HG02938 (cell line): ENCODE data around the gene ARPP21.

Experiments used
- ATAC-seq: cut with Tn5 transposase; IDR thresholded peaks from one replicate; pipeline ENCODE4 v1.9.1; 2021; ENCODE audit warnings: mild to moderate bottlenecking, moderate library complexity; ENCODE audit not compliant: unreplicated experiment

ARPP21 gene

DNA sequence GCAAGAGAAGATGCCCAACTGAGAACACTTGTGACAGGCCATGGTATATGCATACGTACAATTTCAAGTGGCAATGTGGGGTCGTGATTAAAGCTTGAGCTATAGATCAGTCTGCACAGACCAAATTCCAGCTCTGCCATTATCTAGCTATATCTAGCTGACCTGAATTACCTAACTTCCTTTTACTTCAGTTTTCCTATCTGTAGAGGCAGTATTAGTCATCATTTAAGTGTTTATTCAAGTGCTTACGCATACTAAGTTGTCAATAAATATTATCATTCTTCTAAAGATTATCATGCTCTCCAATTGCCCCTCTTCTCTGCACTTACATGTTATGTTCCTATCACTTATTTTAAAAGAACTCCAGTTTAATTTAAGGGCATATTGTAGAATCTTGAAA is 87.9 kb downstream of the ARPP21 start:
- ATAC-seq: no peak

DNA sequence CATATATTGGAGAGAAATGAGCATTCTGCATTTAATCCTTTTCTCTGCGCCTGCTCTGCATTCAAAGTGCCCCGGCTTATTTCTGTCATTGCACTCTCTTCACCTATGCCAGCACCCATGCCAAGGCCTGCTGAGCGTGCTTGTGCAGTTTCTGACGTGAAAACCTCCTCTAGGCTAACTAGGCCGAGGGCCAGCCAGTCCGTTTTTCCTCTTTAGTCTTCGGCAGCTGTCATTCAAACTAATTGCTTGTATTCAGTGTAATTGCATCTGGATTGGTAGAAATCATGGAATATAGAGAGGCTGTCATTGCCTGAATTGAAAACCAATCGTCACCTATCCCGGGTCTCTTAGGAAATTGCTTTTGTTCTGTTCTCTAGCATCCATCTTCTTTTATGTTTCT is 94.0 kb downstream of the ARPP21 start:
- ATAC-seq: no peak

DNA sequence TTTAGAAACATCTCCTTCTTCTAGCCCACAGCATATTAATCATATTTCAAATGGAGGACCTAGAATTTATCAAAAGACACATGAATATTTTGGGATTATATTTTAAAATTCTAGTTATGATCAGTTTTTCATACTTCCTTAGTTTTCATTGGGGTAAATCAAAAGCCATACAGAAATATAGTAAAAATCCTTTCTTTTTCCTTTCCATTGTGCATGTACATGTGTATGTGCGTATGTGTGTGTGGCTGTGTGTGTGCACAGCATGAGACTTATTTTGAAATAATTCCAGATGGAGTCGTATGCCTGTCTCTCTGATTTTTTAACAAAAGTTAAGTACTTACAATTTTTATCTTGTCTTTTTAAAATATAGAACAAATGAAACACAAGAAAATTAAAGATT is 94.5 kb downstream of the ARPP21 start:
- ATAC-seq: no peak

DNA sequence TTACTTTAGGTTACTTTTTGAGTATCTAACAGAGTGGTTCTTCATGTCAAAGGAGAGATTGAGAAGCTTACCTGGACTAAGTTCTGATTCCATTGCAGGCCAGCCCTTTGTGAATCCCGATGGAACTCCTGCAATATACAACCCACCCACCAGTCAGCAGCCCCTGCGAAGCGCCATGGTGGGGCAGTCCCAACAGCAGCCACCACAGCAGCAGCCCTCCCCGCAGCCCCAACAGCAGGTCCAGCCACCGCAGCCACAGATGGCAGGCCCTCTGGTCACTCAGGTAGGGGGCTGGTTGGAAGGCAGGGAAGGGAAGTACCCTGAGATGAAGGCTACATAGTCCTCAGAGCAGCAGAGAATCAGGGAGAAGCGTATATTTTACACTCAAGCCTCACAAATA is 97.8 kb downstream of the ARPP21 start:
- ATAC-seq: no peak

DNA sequence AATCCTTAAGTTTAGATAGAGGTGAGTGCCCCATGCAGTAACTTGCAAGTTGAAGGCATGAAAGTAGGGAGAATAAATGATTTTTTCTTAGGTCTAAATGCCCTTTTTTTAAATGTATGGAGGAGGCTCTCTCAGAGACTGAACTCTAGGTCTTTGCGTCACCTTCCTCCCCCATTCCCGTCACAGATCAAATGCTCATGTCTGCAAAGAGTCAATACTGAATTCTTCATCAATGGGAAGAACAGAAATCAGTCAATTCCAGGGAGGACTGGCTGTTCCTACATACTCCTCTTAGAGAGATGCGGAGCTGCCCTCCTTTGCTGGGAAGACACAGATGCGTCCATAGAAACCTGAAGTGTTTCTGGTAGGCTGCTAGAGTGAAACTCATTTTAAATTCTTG is 98.2 kb downstream of the ARPP21 start:
- no peak for ATAC-seq

DNA sequence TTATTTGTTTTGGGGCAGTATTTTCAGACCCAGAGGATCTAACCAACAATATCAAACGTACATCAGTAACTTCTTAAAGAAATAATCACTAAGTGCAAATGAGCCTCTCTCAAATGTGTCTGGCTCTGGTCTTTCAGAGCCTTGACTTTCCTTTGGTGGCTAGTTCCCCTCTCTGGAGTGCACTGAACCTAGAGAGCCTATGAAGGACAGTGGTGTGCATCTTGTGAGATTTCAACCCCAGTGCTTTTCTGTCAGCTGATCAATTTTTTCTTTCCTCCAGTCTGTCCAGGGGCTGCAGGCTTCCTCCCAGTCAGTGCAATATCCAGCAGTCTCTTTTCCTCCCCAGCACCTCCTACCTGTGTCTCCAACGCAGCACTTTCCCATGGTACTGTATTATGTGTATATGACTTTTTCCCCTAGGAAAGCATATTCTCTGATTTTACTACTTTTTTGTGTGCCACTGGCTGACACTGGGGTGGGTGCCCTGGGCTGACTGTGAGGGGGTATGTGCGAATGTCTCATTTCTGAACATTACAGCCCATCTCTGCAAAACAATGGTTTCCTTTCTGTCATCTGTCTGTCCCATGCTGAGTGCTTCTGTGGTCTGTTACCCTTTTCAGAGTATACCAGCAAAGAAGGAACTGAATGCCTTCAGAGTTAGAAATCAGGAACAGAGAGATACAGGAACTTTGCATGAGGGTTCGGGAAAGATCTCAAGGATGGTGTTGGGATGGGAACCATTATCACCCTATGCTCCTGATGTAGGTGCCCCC is 98.8 kb downstream of the ARPP21 start:
- ATAC-seq: no peak

DNA sequence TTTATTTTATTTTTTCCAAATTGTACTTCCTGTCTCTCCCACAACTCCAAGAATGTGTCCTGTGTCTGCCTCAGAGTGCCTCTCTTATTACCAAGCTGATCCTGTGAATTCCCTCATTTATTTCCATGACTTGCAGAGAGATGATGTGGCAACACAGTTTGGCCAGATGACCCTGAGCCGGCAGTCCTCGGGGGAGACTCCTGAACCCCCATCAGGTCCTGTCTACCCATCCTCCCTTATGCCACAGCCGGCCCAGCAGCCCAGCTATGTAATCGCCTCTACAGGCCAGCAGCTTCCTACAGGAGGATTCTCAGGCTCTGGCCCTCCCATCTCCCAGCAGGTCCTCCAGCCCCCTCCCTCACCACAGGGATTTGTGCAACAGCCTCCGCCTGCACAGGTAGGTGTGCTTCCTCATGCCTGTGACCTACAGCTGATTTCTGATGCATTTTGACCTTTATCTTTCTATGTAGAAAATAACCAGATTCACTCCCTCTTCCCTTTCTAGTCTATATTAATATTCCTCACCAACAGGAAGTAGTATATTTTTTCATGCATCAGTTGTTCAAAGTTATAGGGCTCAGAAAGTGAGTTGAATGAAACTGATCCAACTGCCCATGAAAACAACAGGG is 100.0 kb downstream of the ARPP21 start:
- ATAC-seq: no peak

DNA sequence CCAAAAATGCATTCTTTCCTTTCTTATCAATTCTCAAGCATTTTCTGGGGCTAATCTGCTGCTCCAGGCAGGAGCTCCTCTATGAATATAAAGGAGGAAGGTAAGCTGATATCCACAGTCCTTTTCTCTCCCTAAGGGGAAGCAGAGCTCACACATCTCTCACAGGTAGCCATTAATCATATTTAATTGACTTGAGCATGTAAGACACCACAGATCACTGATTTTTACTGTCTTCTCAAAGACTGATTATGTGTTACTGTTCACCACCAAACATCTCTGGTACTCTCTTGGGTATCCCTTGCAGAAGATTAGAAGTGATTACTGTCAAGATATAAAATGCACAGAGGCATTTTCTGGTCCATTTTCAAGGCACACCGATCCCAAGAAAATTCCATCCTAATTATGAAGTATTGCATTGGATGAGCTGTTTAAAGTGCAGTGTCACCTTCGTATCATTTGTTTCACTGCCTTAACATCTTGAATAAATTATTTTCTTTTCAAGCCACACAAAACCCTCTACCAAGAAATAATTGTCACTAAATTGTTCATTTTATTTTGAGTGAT is 100.7 kb downstream of the ARPP21 start:
- no peak for ATAC-seq

DNA sequence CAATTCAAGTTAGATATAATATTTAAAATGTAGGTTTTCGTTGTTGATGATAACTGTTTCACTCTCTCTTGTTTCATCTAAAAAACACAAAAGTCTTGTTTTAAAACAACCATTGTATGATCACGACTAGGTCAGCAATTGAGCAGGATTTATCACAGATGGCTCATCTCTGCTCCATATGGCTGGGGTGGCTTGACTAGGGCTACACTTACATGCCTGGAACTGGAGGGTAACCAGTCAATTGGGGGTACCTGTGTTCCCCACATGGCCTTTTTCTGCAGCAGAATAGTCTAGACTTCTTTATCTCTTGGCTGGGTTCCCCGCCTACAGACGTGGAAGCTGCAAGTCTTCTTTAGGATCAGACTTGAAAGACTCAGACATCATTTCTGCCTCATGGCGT is 103.9 kb downstream of the ARPP21 start:
- ATAC-seq: no peak

DNA sequence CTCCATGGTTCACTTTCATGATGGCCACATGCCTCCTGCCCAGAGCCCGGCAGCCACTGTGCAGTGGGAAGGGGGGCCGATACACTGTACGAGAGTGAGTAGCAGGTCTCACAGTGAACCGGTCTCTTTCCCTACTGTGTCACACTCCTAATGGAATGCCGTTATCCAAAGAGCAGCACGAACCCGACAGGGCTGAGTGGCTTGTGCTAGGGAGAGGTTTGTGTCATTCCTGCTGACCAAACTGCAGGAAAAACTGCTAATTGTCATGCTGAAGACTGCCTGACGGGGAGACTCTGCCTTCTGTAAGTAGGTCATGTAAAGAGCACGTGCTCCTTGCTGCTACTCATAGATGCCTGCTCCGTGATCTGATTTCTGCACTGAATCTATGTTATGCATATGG is 105.1 kb downstream of the ARPP21 start:
- ATAC-seq: no peak

DNA sequence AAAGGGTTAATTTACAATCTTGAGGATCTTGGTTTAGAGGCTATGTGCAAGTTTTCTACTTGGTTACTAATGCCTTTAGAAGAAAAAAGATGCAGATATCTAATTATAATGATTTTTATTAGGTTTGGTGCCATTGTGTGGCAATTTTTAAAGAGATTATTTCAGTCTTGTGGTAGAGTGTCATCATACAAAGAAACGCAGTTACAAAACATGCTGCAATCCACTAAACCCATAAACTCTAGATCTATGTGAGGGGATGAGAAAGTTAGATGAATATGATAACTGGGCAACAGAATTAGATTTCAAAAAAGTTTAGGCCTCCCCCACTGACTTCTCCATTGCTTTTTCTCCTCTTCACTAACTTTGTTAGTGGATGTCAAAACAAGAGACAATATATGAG is 106.0 kb downstream of the ARPP21 start:
- ATAC-seq: no peak

DNA sequence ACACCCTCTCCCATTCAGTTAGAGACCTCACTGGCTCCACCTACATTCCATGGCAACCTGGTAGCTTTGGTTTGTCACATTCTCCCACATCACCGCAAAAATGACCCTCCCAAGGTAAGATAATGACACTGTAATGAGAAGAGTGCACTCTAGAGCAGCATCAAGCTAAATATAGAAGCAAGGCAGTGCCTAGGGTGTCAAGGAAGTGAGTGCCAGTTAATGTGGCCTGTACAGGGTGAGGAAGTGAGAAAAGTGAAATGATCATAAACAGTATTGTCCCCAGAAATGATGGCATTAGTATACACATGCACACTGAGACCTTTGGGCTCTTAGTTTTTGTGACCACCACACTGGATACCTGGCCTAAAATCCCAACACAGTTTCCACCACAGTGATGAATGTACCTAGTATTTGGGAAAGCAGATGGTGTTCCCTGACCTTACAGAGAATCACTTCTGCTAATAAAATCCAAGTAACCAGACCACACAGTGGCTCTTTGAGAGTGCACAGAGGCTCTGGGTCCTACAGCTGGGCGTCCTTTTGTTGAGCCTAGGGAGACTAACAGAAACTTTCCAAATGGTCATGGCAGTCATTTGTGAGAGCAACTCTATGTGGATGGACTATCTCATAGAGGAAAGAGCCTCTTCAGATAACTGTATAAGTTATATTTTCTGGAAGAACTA is 106.6 kb downstream of the ARPP21 start:
- ATAC-seq: no peak

DNA sequence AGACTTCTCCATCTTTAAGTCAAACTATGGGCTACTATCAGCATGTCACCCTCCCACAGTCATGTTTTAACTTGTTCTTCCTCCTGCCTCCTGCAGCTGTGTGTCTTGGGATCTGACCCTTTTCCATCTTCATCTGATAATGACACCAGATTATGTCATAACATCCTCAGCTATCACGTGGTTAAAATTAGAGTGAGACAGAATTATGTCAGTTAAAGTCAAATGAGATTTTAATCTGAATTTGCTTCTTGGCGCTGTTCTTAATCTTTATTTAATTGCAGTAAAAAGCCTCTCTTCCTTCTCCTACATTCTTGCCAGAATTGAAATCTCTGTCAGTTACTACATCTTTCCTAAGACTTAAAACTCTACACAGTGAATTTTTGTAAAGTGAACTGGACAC is 107.2 kb downstream of the ARPP21 start:
- no peak for ATAC-seq

DNA sequence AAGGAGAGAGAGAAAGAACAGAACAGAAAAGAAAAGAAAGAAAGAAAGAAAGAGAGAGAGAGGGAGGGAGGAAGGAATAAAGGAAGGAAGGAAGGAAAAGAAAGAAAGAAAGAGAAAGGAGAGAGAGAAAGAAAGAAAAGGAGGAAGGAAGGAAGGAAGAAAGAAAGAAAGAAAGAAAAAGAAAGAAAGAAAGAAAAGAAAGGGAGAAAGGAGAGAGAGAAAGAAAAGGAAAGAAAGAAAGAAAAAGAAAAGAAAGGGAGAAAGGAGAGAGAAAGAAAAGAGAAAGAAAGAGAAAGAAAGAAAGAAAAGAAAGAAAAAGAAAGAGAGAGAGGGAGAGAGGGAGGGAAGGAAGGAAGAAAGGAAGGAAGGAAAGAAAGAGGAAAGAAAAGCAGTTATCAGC is 108.8 kb downstream of the ARPP21 start:
- no peak for ATAC-seq

DNA sequence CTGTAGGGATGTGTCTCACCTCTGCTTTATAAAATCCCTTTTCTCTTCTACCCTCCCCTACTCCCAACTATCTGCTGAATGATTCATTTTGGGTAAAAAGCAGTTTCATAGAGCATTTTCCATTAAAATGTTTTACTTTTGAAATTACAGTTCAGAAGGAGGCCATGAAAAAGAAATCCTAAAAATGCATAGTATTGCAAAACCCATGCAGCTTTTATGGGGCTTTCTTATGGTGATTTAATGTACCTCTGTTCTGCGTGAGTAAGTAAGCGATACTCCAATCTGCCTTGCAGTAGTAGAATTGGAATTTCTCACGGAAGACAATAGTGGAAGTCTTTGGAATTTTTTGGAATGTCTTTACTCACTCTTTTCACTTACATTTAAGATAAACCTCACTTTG is 111.9 kb downstream of the ARPP21 start:
- no peak for ATAC-seq

DNA sequence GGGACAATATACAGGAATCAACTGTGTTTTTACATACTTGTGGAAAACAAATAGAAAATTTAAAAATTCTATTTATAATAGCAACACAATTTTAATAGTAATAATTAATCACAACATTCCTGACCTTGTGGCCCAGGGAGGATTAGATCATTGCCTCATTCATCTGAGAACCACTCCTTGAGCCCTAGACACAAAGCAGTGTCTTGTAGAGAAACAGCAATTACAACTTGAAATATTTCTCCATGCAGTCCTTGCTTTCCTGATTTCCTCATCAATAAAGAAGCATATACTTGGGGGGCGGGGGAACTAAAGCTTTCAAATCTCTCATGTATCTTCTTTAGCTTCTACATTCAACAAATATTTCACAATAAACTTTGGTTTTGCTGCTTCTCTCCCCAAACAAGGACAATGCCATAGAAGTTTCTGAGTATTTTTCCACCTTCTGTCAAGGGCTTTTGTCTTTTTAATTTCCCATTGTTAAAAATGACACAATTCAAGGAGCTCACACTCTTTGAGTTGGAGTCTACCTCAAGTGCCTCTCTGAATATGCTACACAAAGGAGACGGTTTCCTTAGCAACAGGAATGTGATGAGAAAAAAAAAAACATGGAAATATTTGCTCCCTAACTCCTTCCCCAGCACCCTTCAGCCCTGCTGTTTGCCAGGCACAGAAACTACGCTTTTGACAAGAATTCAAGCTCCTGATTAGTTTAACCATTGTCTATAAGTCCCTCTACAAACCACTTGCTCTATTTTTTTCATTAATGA is 118.8 kb downstream of the ARPP21 start:
- ATAC-seq: no peak

DNA sequence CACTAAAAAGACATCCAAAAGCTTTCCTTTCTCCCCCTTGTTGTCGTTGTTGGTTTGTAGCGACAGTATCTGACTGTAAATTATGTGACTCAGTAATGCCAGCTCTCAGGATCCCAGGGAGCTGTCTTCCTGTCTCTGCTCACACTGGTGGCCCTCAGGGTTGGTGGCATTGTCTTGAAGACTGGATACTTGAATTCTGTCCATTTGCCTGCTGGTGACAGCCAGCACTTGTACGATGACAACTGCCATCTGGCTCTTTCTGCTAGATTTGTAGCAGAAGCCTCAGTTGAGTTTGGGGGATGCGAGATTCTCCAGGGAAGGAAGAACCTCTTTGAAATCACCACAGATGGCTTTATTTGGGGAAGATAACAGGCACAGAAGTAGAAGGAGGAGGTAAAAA is 120.8 kb downstream of the ARPP21 start:
- no peak for ATAC-seq

DNA sequence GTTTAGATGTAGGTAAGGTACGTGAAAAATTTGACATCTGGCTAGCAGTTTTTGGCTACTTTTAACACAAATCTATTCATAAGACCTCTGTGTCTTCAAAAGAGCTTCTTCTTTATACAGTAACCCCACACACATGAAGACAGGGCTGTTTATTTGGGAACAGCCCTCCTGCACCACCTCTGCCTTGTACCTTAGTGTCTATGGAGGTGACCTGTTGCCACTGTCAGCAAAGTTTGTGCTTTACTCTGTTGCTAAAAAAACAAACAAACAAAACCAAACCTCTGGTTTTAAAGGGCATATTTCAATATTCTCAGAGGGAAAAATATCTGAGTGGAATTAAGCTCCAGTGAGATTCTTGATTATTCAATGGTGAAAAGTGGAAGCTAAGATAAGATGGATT is 122.0 kb downstream of the ARPP21 start:
- ATAC-seq: no peak

DNA sequence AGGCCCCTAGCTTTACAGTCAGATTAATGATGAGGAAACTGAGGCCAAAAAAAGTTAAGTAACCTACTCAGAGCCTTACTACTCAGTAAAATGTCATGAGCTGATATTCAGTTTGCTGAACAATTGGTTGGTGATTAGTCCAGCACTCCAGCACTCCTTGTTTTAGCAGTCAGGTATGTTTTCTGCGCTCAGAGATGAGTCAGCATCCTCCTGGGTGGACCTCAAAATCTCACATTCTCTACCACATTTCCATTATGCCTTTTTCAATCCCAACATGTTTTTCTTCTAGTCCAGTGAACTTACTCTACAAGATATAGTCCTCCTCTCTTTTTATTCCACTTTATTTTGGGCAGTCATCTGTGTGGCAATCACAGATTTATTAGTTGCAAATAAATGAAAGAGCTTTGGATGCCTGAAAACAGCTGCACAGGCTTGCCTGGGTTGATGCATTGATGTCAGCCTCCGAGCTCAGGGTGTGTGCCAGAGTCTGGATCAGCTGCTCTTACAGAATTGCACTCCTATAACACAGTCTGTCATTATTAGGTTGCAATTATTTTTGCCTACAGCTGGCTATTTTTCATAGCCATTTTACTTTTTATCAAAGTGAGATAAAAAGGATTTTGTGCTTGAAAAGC is 133.2 kb downstream of the ARPP21 start:
- ATAC-seq: no peak

DNA sequence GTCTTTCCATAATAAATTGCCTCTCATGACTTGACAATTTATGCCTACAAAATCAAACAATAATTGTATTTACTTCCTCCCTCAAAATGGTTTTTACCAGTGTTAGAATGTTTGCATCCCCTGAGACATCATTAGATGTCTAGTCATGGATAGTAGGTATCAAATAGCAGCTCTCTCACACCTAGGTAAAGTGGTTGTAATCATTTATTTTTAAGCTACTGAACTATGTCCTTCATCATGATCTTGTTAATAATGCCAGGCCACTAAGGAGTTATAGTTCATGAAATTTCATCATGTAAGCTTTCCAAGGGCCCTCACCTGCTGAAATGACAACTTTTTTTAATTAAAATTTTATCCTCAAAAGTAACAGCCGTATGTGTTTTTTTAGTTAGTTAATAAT is 134.1 kb downstream of the ARPP21 start:
- no peak for ATAC-seq

DNA sequence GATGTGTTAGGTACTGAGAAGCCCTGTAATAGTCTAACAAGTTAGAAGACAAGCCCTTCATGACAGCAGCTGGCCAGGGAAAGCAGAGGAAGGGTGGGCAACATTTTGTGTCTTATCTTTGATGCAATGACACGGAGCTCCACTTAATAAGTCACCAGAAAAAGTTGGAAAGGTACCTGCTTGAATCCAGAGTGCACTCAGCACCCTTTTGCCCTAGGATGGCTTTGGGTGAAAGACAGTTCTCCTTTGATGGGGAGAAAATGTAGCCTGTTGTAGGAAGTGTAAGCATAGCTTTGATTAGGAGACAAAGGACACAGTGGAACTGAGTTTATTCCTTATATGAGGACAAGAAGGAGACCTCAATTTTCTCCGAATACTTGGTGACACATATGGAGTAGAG is 137.0 kb downstream of the ARPP21 start:
- ATAC-seq: no peak
